Measurements from ENCODE around the gene ANO7.
A peak's percentile ranks its signal among the peaks of the same experiment; 100 is the strongest.

The ANO7 gene

GRCh38 chr2:241157841-241158545, 30.5 kb upstream of the ANO7 start:
- FAIRE-seq, result peak; percentile 23
- DNase-seq (ENCODE audit: insufficient read length, low spot score), result no peak

DNA sequence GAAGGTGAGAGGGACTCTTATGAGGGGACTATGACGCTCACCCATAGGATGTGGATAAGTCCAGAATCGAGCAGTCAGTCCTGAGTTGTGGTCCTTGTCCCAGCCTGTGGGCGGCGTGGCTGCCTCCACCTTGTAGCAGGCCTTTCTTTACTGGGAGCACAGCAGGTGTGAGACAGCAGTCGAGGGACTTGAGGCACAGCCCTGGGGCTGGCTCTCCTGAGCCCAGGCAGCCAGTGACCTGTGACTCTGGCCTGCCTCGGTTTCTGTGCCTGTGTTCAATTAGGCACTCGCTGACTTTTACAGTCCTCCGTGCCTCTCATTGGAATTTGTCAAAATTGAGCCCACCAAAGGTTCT, 30.0 kb upstream of the ANO7 start:
- DNase-seq (ENCODE audit: insufficient read length, low spot score), result no peak
- no peak for FAIRE-seq

DNA sequence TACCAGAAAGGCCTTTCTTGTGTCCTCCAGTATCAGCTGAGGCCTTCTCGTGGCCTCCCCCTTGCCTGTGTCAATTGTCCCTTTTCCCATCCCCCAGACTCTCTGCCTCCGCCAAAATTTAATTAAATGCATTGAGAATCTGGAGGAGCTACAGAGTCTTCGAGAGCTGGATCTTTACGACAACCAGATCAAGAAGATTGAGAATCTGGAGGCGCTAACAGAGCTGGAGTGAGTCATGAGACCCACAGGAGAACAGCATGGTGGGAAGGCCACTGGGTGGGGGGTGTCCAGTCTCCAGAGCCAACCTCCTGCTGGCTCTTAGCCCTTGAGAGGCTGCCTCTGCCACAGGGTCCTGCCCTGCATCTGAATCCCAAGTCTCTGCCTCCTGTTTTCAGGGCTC, 29.4 kb upstream of the ANO7 start:
- DNase-seq (ENCODE audit: insufficient read length, low spot score) (no peak), FAIRE-seq (no peak)

DNA sequence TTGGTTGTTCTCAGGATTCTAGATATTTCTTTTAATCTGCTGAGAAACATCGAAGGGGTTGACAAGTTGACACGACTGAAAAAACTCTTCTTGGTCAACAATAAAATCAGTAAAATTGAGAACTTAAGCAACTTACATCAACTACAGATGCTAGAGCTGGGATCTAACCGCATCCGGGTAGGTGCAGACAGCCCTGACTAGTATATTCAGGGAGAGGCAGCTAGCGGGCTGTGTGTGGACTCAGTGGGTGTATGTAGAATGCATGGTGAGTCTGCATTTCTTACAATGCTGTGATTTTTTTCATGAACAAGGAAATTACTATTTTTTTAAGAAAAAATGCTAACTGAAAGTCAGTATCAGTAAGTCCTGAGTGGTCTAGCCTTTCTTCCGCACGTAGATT, 28.2 kb upstream of the ANO7 start:
- FAIRE-seq, result no peak
- DNase-seq (ENCODE audit: insufficient read length, low spot score), result no peak

DNA sequence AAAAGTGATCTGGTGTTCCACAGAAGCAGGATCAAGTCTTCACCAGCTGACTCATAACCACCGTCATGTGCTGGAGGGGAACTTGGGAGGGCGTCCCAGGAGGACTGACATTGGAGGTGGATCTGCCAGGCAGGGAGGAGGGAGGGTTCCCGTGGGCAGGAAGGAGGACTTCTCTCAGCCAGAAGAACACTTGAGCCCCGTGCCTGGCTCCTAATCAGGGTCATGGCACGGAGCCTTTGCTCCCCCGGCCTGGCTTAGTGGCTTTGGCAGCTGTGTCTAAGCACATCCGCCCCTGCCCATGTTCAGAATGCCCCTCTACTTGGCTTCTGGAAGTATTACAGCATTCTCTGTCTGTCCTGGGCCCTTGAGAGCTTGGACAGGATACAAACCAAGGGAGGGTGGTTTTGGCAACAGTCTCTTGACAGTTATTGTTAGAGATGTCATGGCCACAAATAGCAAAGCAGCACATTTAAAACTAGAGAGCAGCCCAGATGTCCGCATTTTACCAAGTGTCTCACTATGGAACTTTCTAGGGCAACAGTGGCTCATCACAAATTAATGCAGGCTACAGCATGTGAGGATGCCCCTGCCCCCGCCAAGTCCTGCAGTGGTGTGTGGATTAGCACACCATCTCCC, 26.7 kb upstream of the ANO7 start:
- FAIRE-seq (no peak), DNase-seq (ENCODE audit: insufficient read length, low spot score) (no peak)

- FAIRE-seq (no peak), DNase-seq (ENCODE audit: insufficient read length, low spot score) (no peak)
These were observed 24.8 kb upstream of the ANO7 start for GRCh38 chr2:241163601-241164118.

- FAIRE-seq (no peak), DNase-seq (ENCODE audit: insufficient read length, low spot score) (no peak)
These were observed 20.1 kb upstream of the ANO7 start for GRCh38 chr2:241168366-241168765.

DNA sequence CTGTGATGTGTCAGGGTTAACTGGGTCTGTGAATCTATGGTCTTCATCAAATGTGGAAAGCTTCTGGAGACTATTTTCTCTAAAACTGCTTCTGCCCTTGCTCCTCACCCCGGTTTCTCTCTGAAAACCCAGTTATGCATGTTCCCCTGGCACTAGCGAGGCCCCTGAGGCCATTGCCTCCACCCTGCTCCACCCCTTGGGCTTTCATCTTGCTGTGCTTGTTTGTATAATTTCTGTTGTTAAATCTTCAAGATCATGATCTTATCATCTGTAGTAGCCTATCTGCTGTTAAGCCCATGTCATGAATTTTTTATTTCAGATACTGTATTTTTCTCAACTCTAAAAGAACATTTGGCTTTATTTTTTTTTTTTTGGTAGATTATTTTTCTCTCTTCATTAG, 14.9 kb upstream of the ANO7 start:
- FAIRE-seq (no peak), DNase-seq (ENCODE audit: insufficient read length, low spot score) (no peak)

GRCh38 chr2:241177526-241178334, 10.7 kb upstream of the ANO7 start:
- DNase-seq (ENCODE audit: insufficient read length, low spot score) (no peak), FAIRE-seq (no peak)

DNA sequence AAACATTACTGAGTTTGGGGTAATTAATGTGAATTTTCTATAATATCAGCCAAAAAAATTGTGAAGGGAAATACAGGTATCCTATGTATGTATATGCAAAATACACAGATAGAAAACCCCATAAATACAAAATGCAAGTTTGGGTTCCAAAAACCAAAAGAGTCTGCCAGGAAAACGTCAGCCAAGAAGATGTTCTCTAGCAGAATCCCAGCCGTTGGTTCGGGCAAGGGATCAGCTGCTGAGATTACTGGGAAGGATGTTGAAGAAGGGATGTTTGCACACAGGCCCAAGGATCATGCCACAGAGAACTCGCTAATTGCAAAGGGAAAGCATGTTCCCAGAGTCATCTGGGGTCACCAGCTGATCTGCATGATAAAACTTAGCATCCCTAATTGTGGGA, 9.5 kb upstream of the ANO7 start:
- DNase-seq (ENCODE audit: insufficient read length, low spot score) (no peak), FAIRE-seq (no peak)

DNA sequence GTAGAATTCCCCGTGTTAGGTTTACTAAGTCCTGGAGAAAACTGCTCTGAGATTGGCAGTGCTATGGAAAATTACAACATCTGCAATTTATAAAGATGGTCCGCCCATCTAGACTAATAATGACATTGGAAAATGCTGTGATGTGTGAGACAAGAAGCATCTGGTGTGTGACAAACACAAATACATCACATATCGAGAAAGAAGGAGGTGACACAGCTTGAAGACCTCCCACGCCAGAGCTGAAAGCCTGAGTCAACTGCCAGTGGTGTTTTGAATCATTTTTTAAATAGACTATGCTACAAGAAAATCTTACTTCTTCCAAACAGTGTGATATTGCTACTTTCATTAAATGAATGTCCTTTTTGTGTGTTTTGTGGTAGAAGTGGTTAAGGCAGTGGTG, 8.6 kb upstream of the ANO7 start:
- DNase-seq (ENCODE audit: insufficient read length, low spot score), result no peak
- FAIRE-seq, result no peak

- FAIRE-seq, result no peak
- no peak for DNase-seq (ENCODE audit: insufficient read length, low spot score)
These were observed 8.0 kb upstream of the ANO7 start for GRCh38 chr2:241180495-241180894.

DNA sequence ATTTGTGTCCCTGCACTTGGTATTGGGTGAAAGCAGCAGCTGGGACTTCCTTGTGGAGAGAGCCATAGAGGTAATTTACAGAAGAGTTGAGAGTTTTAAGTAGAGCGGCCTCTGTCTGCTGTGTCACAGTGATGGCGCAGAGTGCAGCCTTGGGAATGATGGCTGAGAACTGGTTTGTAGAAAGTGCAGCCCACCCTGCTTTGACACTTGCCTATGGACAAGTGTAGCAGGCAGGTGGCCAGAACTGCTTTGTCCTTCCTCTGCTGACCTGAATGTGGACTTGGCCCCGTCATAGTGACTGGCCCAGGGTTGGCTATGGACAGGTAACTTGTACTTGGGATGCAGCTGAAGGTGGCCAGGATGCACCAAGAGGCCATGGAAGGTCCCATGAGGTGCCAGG, 6.4 kb upstream of the ANO7 start:
- DNase-seq (ENCODE audit: insufficient read length, low spot score) (no peak), FAIRE-seq (no peak)

DNA sequence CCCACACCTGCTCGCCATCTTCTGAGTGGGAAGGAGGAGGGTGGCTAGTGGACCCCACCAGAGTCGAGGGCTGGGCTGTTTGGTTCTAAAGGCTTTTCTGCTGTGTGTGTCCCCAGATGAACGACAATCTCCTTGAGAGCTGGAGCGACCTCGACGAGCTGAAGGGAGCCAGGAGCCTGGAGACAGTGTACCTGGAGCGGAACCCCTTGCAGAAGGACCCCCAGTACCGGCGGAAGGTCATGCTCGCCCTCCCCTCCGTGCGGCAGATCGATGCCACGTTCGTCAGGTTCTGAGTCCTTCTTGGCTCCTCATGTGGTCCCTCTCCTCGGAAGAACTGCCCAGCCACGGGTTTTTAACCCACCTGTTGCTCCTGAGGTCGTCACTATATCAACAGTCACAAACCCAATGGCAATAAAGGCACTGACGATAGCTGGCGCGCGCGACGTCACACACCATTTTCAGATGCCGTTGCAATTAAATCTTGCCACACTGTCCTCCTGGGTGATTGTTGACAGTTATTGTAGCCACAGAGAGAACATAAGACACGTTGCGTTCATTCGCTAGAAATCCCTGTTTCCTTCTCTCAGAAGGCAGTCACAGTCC, 5.8 kb upstream of the ANO7 start:
- FAIRE-seq (no peak), DNase-seq (ENCODE audit: insufficient read length, low spot score) (no peak)

DNA sequence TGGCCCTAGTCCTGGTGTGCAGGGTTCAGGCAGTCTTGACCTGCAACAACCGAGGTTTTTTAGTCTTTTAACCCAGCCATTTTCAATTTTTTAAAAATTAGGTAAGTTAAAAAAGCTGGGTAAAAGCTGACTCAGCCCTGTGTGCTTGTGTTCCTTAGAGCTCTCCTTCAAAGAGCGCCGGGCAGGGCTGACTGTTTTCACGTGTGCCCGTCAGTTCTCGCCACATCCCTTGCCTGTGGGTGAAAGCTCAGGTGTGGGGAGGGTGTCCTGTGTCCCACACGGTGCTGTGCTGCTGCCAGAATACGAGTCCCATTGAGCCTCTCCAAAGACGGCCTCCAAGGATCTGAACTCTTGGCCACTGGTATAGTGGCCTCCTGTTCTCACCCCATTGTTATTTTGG, 5.3 kb upstream of the ANO7 start:
- FAIRE-seq (no peak), DNase-seq (ENCODE audit: insufficient read length, low spot score) (no peak)

DNA sequence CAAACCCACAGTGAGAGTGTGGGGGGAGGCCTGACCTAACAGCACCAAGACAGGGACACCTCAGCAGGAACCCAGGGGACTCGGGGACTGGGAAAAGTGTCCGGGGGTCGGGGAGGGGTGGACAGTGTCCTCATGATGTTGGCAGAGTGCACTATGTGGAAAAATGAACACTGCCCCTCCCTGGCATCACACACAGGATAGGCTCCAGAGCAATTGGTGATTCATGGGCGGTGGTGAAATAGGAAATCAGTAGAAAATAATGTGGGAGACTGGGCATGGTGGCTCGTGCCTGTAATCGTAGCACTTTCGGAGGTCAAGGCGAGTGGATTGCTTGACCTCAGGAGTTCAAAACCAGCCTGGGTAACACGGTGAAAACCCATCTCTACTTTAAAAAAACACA, 3.6 kb upstream of the ANO7 start:
- FAIRE-seq (no peak), DNase-seq (ENCODE audit: insufficient read length, low spot score) (no peak)

GRCh38 chr2:241185961-241186360, 2.5 kb upstream of the ANO7 start:
- no peak for DNase-seq (ENCODE audit: insufficient read length, low spot score)
- FAIRE-seq, result no peak

DNA sequence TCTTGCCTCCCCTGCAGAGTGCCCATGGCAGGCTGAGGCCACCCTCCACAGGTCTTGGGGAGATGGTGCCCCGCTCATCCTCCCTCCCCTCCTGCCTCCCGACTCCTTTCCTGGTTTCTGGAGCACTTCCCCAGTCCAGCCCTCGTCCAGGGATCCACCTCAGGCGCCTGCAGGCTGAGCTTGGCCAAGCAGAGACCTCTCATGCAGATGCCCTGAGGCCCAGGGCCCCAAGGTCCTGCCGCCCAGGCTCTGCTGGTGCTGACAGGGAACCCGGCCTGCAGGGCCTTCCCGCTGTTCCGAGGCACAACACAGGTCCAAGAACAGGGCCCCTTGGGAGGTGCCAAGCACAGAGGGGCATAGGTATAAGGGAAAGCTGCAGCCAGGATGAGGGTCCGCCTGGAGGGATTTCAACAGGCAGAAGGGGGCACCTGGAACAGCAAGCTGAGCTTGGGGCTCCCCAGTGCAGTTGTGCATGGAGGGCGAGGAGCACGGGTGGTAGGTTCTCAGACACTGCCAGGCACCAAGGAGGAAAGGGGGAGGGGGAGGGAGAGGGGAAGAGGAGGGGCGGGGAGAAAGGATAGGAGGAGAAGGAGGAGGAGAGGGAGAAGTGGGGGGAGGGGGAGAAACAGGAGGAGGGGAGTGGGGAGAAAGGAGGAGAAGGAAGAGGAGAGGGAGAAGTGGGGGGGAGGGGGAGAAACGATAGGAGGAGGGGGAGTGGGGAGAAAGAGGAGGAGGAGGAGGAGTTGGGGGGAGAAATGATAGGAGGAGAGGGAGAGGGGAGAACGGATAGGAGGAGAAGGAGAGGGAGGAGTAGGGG, 1.2 kb upstream of the ANO7 start:
- no peak for DNase-seq (ENCODE audit: insufficient read length, low spot score)
- FAIRE-seq, result no peak

DNA sequence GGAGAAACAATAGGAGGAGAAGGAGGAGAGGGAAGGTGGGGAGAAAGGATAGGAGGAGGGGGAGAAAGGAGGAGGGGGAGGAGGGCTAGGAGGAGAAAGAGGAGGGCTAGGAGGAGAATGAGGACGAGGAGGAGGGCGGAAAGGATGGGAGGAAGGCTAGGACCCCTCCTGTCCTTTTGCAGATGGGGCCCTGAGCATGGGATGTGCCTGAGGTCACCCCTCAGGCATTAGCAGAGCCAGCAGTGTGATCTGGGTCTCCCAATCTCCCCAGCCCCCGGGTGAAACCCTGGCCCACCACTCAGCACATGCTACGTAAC, 601 bp upstream of the ANO7 start:
- FAIRE-seq (no peak), DNase-seq (ENCODE audit: insufficient read length, low spot score) (no peak)

- no peak for FAIRE-seq
These were observed 797 bp downstream of the ANO7 start for GRCh38 chr2:241189093-241189855.

More at GRCh38 chr2:241189093-241189855, 797 bp downstream of the ANO7 start:
- no peak for DNase-seq (ENCODE audit: insufficient read length, low spot score)

Data from HTR-8/SVneo (cell line).